CD1c-positive myeloid dendritic cell (primary cell): ENCODE data around the gene SEZ6.

Source experiments
- DNase-seq: peaks from one replicate; pipeline ENCODE4 v3.0.0-alpha.2; 2016; ENCODE audit errors: extremely low spot score

SEZ6 gene

DNA sequence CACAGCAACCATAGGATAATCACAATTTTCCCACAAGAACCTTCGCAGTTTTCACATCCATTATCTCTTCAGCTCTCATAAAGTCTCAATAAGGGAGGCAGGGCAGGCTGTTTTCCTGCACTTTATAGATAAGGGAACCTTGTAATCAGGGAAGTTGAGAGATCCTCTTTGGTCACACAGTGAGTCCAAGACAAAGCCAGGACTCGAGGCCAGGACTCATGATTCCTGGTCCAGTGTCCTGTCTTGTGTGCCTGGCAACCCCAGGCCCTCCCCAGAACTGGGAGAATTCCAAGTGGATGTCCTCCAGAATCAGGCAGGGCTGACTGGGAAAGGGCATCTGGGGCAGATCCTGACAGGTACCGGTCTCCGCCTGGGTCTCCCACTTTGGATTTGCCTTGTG is 31.4 kb downstream of the SEZ6 start:
- peak; percentile 20 for DNase-seq

DNA sequence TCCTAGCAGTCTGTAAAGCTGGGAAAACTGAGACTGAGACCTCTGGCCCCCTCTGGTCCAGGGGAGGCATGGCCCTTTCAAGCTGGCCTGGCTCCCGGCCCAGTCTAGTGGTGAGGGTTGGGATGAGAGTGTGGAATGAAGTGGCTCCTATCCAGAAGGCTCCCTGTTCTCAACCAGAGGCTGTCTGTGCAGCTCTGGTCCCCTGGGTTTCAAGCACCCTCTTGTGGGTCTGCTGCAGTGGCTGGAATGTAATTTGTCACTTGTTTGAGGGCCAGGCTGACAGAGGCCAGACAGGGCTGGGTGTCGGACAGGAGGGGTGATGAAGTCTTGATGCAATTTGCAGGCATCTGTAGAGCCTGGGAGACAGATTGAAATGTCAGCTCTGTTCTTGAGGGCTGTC is 32.4 kb downstream of the SEZ6 start:
- no peak for DNase-seq

DNA sequence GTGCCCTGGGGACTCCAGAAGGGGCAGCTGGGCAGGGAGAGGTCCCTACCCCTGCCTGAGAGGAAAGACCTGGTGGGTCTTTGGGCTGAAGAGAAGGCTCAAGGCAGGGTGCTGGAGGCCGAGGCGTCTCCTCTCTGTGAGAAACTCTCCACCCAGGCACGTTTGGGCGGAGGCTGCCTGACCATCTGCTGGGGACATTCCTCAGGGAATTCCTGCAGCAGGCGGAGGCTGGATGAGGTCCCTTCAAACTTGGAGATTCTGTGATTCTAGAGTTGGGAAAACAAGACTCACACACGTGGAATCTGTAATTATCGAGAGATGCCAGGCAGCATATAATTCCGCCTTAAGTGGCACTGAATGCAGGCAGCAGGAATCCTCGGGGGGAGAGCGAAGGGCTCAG is 33.4 kb downstream of the SEZ6 start:
- DNase-seq: no peak

DNA sequence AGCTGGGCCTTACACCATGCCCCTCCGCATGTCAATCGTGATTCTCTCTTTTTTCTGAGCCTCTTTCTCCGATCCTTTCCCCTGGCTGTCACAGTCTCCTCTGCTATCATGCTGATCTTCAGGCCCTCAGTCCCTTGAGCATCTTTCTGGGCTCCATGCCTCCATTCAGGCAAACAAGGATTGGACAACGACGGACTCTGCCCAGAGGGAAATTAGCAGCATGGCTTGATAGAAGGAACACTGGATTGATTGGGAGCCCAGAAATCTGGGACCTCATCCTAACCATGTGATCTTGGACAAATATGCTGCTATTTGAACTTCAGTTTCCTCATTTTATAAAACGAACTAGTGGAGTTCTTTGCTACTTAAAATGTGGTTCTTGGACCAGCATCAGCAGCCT is 35.0 kb downstream of the SEZ6 start:
- DNase-seq: no peak

DNA sequence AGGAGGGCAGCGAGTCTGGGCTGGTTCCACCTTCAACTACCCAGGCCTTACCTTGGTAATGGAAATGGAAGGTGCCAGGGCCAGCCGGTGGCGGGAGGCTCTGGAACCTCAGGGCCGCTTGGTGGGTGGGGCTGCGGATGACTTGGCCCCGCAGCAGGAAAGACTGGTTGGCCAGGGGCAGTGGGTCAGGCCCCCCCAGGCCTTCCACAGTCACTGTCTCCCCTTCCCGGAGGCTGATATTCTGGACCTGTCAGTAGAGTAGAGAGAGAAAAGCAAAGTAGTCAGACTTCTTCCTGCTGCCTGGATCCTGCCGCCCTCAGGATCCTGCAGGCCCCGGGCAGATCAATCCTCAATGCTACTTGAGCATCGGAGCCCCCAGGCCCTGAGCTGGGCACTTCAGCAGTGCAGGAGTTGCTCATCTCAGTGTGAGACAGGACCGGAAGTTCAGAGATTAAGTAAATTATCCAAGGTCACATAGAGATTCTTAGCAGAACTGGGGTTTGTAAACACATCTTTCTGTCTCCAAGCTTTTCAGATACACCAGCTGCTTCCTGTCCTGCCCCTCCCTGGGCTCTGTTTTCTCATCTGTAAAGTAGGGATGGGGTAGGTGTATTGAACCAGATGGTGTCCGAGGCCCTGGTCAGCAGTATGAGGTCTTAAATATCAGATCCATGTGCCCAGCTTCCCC is 36.0 kb downstream of the SEZ6 start:
- DNase-seq: no peak

DNA sequence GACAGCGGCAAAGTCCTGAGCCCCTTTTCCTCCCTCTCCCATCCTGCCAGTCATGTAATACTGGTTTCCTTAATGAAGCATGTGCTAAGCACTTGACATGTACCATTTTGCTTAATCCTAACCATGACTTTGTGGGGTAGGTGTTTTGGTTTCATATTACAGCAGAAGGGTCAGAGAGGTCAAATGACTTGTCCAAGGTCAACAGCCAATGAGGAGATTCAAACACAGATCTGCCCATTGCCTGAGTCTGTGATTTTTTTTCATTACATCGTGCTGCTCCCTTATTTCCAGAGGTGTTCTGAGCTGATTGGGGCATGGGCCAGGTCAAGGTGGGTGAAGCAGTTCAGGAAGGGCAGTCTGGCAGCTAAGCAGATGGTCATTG is 36.9 kb downstream of the SEZ6 start:
- no peak for DNase-seq

DNA sequence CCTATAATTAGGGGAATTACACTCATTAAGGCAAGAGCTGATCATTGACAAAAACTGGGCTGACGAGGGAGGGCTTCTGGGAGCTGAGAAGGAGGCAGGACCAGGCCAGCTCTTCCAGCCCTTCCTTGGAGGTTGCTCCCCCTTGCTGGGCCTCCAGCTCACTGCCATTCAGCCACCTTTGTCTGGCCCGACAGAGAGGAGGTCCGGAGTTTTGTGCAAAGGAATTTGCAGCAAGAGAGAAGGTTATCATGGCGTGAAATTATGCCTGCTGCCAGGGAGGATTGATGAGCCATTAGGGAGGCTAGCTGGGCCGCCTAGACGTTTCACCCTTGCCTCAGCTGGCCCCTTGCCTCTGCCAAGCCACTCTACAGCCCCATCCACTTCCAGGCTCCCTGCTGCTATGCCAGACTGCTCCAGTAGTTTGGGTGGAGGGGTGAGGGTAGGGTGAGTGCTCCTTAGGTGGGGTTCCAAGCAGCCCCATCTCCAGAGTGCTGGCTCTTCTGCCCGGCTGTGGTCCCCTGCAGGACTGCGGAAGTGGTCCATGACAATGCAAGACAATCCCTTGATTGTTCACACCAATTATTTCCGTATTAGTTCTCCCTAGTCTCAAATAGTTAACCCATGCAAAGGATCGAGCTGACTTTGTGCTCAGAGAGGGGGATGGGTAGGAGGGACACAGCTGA is 37.5 kb downstream of the SEZ6 start:
- no peak for DNase-seq

DNA sequence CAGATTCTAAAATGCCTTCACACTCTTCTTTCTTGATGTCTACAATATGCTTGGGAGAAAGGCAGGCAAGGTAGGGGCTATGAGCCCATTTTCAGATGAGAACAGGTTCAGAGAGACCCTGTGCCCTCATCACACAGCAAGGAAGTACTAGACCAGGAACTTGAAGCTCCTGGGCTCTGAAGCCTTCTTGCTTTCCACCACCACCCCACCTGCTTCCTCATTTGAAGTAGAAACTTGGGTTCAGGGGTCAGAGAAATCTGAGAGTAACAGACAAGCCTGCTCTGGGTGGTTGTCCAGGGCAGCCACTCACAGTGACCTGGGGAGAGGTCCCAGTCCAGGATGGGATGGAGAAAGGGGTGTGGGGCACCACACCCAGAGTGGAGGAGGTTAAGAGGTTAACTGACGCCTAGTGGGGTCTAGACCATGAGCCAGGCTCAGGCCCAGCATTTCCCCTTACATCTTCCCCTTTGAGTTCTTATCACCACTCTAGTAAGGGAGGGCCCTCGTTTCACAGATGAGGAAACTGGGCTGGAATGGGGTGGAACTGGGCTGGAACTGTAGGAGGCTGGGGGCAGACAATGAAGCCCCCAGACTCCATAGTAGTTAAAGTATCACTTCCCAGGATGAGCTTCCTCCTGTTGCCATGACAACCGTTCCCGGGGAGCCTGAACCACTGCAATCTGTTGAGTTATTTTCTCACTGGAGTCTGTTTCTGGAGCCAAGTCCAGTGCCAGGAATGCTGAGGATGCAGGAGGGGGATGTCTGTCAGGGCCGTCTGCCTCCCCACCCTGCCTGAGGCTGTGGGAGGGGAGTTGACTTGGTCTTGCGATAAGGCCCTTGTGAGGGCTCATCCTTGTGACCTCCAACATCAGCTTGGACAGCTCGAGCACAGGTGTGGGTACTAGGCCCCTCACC is 38.4 kb downstream of the SEZ6 start:
- peak; percentile 64 for DNase-seq

DNA sequence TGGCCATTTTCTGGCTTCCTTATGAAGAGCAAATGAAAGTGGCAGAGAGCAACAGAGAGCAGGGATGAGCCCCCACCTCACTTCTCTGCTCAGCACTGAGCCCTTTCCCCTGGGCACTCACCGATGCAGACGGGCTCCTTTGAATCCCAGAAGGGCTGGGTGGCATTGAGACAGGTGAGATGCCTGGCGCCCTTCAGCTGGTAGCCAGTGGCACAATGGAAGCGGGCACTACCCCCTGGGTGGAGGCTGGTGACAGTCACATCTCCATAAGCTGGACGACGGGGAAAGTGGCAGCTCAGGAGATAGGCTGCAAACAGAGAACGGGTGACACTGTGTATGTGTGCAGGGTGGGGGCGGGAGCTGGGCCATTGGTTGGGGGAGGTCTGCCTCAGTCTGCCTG is 42.0 kb downstream of the SEZ6 start:
- no peak for DNase-seq

DNA sequence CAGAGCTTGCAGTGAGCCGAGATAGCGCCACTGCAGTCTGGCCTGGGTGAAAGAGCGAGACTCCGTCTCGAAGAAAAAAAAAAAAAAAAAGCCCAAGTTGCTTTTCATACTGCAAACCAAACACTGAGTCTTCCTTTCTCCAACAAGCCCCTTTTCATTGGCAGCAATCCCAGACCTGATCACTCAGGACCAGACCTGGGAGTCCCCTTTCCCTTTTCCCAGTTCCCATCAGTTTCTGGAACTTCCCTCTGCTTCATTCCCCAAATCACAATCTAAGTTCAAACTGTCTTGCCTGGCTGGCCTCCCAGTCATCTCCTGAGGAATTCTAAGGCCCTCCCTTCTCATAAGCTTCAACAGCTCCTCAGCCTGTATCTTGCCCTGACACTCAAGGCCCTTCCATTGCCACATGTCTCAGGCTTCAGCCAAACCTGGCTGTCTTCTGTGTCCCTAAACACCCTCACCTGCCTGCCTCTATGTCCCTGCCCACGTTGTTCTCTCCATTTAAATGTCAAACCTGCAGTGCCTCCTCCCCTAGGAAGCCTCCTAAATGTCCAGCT is 42.7 kb downstream of the SEZ6 start:
- no peak for DNase-seq

DNA sequence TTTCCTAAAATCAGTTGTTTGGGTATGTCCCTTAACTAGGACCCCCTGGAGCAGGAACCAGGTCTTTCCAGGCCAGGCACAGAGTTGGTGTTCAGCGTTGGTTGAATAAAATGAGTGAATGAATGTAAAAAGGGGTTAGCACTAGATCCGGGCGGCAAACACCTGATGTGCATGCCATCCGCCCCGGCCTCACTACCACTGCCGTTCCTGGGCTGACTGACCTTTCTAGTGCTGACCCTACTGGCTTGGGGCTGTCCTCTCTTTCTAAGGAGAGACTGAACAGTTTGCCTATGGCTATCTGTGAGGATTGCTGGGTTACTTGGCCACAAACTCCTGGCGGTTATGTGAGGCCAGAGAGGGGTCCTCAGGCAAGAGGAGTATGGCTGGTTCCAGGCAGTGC is 44.4 kb downstream of the SEZ6 start:
- DNase-seq: no peak

DNA sequence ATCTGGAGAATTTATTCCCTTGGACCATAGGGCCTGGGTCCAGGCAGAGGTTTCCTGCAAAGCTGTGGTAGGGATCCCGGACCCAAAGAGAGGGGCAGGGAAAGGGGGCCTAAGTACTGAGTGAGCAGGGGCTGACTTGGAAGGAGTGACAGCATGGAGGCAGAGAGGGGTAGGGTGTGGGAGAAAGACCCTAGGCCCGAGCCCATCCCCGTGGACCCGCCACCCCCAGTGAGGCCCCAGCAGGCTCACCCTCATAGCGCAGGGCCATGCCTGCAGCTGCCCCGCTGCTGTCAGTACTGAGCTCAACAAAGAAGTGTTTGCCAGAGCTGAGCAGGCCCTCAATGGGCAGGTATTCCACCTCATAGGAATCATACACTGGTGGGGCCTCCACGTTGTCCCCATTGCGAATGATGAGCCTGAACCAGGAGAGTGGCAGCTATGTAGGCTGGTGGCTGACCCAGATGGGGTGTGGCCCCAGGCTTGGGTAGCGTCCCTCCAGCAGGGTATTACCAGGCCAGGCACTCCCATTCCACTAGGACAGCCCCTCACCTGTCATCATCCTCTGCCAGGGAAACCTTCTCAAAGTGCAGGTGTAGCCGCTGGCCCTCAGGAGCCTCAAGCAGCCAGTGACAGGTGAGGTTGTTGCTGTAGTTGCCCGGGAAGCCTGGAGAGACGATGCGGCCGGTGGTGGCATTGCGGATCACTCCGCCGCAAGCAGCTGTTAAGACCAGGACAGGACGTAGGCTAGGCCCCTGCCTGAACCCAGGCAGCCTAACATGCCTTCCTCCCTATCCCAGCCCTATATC is 45.4 kb downstream of the SEZ6 start:
- DNase-seq: no peak

DNA sequence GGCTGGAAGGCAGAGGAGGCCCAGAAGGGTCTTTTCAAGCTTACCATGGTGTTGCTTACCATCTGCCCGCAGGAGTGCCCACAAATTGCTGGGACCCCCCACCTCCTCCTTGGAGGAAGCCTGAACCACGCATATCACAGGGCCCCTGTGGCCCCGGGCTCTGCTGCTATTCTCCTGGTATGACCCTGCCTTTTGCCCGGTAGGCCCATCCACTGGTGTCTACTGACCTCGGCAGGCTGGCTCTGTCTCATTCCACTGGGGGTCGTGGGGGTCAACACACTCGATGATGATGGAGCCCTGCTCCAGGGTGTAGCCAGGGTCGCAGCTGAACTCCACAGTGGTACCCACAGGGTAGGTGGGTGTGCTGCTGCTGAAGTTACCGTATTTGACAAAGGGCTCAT is 46.4 kb downstream of the SEZ6 start:
- DNase-seq: no peak

DNA sequence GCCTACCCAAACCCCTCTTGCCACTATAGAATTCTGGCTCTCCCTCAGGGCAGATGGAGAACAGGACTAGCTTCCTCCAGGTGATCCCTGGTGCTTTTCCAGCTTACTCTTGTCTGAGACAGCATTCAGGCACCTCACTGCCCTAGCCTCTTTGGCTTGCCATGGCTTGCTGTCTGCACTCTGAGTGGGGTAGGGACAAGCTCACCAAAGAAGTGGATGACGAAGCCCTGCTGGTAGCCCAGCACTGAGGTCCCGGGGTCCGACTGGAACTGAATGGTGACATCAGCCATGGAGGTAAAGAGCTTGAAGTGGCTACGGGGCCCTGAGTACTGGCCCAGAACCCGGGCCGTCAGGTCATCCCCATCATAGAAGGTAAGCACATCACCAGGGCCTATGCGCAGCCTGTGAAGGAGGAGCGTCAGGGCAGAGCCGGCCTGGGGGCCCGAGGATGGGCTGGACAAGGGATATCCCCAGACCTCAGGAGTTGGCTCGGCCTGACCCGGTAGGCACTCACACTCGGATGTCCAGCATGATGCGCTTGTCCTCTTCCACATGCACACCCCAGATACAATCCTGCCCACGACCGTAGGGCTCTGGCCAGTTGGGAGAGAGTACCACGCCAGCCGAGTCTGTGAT is 46.9 kb downstream of the SEZ6 start:
- DNase-seq: no peak

DNA sequence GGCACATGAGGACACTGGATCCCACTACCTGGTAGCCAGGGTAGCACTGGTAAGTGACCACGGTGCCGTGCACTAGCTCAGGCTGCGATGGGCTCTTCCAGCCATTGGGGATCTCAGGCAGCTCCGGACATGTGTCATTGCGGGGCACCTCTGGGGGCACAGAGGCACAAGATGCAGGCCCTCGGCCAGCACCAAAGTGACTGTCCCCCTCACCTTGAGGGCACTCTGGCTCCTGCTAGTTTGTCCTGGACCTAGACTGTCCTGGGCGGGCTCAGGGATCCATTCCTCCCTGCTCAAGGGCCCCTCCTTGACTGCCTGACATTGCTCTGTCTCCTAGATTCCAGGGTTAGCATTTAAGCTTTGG is 47.9 kb downstream of the SEZ6 start:
- no peak for DNase-seq

DNA sequence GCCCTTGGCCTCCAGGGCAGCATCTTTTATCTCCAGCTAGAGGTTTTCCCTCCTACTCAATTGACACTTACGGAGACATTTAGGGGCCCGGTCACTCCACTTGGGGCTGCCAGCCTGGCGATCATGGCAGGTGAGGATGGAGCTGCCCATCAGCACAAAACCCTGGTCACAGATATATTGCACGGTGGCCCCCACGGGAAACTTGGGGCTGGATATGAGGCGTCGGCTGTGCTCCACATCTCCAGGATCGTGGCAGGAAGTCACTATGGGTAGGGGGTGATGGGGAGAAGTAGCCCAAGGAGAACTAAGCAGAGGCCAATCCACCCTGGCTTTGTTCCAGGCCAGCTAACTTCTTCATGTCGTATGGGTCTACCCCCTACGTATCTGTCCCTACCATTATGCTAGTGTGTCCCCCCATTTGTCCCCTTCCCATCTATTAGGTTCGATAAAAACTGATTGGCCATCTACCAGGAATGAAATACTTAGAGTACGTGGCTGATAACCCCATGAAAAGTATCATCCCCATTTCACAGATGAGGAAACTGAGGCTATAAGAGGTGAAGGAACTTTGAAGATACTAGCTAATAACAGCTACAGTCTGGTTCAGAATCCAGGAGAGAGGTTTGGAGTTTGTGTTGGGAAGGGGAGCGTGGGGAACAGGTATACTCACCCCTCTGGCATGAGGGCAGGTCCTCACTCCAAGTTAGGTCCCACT is 48.4 kb downstream of the SEZ6 start:
- DNase-seq: no peak

DNA sequence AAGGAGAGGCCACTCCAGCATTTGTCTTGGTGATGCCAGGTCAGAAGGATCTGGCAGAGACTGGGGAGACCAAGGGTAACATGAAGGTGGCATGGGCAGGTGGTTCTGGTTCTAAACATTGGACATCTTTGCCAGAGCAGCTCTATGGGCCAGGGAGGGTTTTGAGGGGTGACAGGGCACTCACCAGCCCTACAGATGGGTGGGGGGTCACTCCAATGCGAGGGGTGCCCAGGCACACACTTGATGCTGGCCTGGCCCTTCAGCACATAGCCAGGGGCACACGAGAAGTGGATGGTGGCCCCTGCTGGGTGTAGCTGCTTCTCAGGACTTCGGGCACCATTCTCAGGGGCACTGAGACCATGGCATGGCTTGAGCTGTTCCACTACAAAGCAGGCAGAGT is 49.0 kb downstream of the SEZ6 start:
- DNase-seq: no peak

DNA sequence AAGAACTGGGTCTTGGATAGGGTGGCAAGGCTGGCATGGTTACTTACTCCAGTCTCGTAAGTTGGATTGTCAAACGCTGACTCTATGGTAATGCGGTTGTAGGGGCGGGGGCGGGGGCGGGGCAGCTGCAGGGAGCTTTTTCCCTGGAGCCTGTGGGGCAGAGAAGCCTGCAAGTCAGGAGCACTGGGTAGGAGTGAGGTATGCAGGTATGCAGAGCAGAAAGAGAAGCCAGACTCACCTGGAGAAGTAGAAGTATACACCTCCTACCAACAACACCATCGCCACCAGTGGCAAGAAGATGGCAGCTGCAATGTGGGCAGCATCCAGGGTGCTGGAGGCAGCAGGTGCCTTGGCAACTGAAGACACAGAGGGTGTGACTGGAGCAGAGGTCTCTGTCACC is 49.7 kb downstream of the SEZ6 start:
- DNase-seq: no peak

DNA sequence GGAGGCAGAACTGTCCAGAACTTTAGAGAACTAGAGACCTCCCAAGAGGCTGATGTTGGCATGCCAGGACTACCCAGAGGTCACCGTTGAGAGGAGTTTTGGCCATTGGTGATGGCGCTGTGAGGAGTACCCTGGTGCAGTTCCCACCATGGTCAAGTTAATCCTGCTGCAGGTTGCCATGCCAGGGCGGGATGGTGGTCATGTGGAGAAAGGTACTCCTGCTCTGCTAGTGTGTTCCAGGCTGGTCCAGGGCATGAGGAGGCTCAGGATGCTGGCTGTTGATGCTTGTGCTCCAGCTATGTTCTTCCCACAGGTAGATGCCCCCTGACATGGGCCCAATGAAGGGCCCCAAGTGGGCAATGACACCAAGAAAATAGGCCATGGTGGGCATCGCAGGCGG is 50.4 kb downstream of the SEZ6 start:
- DNase-seq: no peak

DNA sequence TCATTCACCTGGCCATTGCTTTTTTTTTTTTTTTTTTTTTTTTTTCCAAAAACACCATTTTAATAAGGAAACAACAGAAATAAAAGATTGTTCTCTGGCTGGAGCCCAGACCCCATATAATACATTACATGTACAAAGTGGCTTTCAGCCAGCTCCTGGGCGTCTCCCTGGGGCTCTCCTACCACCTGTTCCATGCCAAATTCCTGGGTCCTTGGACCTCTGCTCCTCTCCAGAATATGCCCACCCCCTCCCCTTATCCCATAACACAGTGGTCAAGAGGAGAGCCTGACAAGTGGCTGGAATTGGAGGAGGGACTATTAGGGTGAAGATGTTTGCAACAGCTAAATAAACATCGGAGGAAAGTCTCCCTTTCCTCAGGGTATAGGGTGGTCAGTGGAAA is 50.9 kb downstream of the SEZ6 start:
- DNase-seq: no peak
